ENCODE data around the gene RAP1GAP. TPM values are rescaled to one million over a fixed set of nuclear protein-coding genes. Genes with fewer than 3 reads are reported as not detected.

RAP1GAP gene
- total and polyA plus RNA-seq, 4 donors: 17.1 to 103 (median 66.7) TPM

Other genes starting within 250 kb of the RAP1GAP start
- gene NBPF3, start 229.2 kb downstream of the RAP1GAP start, total RNA-seq: 10 to 100 TPM; 10.0 to 11.2 TPM
- gene NBPF3, start 229.2 kb downstream of the RAP1GAP start, polyA plus RNA-seq (ENCODE audit: insufficient read length in 2 of 2): 10 to 100 TPM in 1 of 2 donors, 1 to 10 TPM in 1; 9.7 to 16.1 TPM
- 10 to 100 TPM; 10.5 to 35.7 TPM for gene ALPL, start 159.9 kb downstream of the RAP1GAP start, total RNA-seq
- 10 to 100 TPM; 30.6 to 33.0 TPM for gene ALPL, start 159.9 kb downstream of the RAP1GAP start, polyA plus RNA-seq (ENCODE audit: insufficient read length in 2 of 2)
- 10 to 100 TPM; 41.0 to 76.3 TPM for gene USP48, start 113.8 kb upstream of the RAP1GAP start, total RNA-seq
- gene USP48, start 113.8 kb upstream of the RAP1GAP start, polyA plus RNA-seq (ENCODE audit: insufficient read length in 2 of 2): 10 to 100 TPM; 60.9 to 62.9 TPM
- gene LDLRAD2, start 142.9 kb upstream of the RAP1GAP start, total RNA-seq: under 1 TPM; 0.66 to 0.79 TPM
- 1 to 10 TPM; 4.4 to 5.6 TPM for gene LDLRAD2, start 142.9 kb upstream of the RAP1GAP start, polyA plus RNA-seq (ENCODE audit: insufficient read length in 2 of 2)